ENCODE data around the gene KCNT1. TPM values are rescaled to one million over a fixed set of nuclear protein-coding genes. Genes with fewer than 3 reads are reported as not detected.

Gene KCNT1
- total RNA-seq, 2 experiments from 2014 or later = not detected

- no peaks in the 10 kb centered on the region for H3K36me3 Mint-ChIP-seq (ENCODE audit: low read depth)
- H3K4me3 Mint-ChIP-seq = no peak overlapping the region
- CTCF ChIA-PET = no interaction called here
- intact Hi-C loops (cut with micrococcal nuclease) = loop anchor here (10.0 kb wide), 1 partner anchor 103 kb away; no protein-coding TSS in a partner anchor
- H3K9me3 Mint-ChIP-seq = no peaks in the 10 kb centered on the region
- no peak overlapping the region for H3K27ac Mint-ChIP-seq
- H3K27me3 Mint-ChIP-seq (ENCODE audit: low read depth) = peaks cover 5% of the 10 kb centered on the region
- no peaks in the 10 kb centered on the region for H3K4me1 Mint-ChIP-seq (ENCODE audit: low read depth)
- DNase-seq = no peak
Observed at GRCh38 chr9:135707252-135708138, 5.5 kb downstream of the KCNT1 start.

- H3K36me3 Mint-ChIP-seq (ENCODE audit: low read depth) = no peaks in the 10 kb centered on the region
- no peaks in the 10 kb centered on the region for H3K4me1 Mint-ChIP-seq (ENCODE audit: low read depth)
- no peak overlapping the region for H3K27ac Mint-ChIP-seq
- no peak for DNase-seq
- H3K9me3 Mint-ChIP-seq = no peaks in the 10 kb centered on the region
- intact Hi-C loops (cut with micrococcal nuclease) = loop anchor here (10.0 kb wide), 1 partner anchor 103 kb away; no protein-coding TSS in a partner anchor
- CTCF ChIA-PET = no interaction called here
- no peak overlapping the region for H3K4me3 Mint-ChIP-seq
- peaks cover 2% of the 10 kb centered on the region for H3K27me3 Mint-ChIP-seq (ENCODE audit: low read depth)
Observed at GRCh38 chr9:135708164-135708563, 6.2 kb downstream of the KCNT1 start.

- peaks cover 17% of the 10 kb centered on the region for H3K27me3 Mint-ChIP-seq (ENCODE audit: low read depth)
- no peak overlapping the region for H3K4me3 Mint-ChIP-seq
- H3K9me3 Mint-ChIP-seq = no peaks in the 10 kb centered on the region
- no peaks in the 10 kb centered on the region for H3K4me1 Mint-ChIP-seq (ENCODE audit: low read depth)
- DNase-seq = no peak
- H3K36me3 Mint-ChIP-seq (ENCODE audit: low read depth) = no peaks in the 10 kb centered on the region
- CTCF ChIA-PET = interaction anchor here (0.6 kb wide), 1 partner anchor 77 kb away, joined by 5 read pairs; no protein-coding TSS in a partner anchor
- intact Hi-C loops (cut with micrococcal nuclease) = no loop called here
- no peak overlapping the region for H3K27ac Mint-ChIP-seq
Observed at GRCh38 chr9:135711391-135711790, 9.4 kb downstream of the KCNT1 start.

GRCh38 chr9:135711881-135712280 lies 9.9 kb downstream of the KCNT1 start:
- Mint-ChIP-seq H3K9me3 (no peaks in the 10 kb centered on the region), H3K4me1 (ENCODE audit: low read depth) (no peaks in the 10 kb centered on the region), H3K27me3 (ENCODE audit: low read depth) (peaks cover 20% of the 10 kb centered on the region), H3K36me3 (ENCODE audit: low read depth) (no peaks in the 10 kb centered on the region), H3K4me3 (no peak overlapping the region), H3K27ac (no peak overlapping the region)
- CTCF ChIA-PET = interaction anchor here (0.7 kb wide), 1 partner anchor 67 kb away, joined by 3 read pairs; no protein-coding TSS in a partner anchor
- intact Hi-C loops (cut with micrococcal nuclease) = no loop called here
- DNase-seq = no peak

- DNase-seq = no peak
- CTCF ChIA-PET = no interaction called here
Observed at GRCh38 chr9:135712613-135713295, 10.8 kb downstream of the KCNT1 start.

GRCh38 chr9:135714242-135715055 lies 12.5 kb downstream of the KCNT1 start:
- CTCF ChIA-PET = no interaction called here

More at GRCh38 chr9:135712613-135713295, 10.8 kb downstream of the KCNT1 start:
- H3K4me1 Mint-ChIP-seq (ENCODE audit: low read depth) = no peaks in the 10 kb centered on the region
- H3K36me3 Mint-ChIP-seq (ENCODE audit: low read depth) = no peaks in the 10 kb centered on the region
- H3K9me3 Mint-ChIP-seq = no peaks in the 10 kb centered on the region
- intact Hi-C loops (cut with micrococcal nuclease) = no loop called here
- H3K27me3 Mint-ChIP-seq (ENCODE audit: low read depth) = peaks cover 20% of the 10 kb centered on the region
- H3K4me3 Mint-ChIP-seq = no peak overlapping the region
- no peak overlapping the region for H3K27ac Mint-ChIP-seq

GRCh38 chr9:135715056-135715595 lies 13.1 kb downstream of the KCNT1 start:
- DNase-seq = no peak
- CTCF ChIA-PET = interaction anchor here (1.2 kb wide), 1 partner anchor 112 kb away, joined by 3 read pairs; no protein-coding TSS in a partner anchor
- intact Hi-C loops (cut with micrococcal nuclease) = no loop called here
- H3K27me3 Mint-ChIP-seq (ENCODE audit: low read depth) = peaks cover 20% of the 10 kb centered on the region
- no peaks in the 10 kb centered on the region for H3K36me3 Mint-ChIP-seq (ENCODE audit: low read depth)
- no peaks in the 10 kb centered on the region for H3K4me1 Mint-ChIP-seq (ENCODE audit: low read depth)
- no peaks in the 10 kb centered on the region for H3K9me3 Mint-ChIP-seq
- H3K4me3 Mint-ChIP-seq = no peak overlapping the region
- H3K27ac Mint-ChIP-seq = no peak overlapping the region

More at GRCh38 chr9:135714242-135715055, 12.5 kb downstream of the KCNT1 start:
- Mint-ChIP-seq H3K27me3 (ENCODE audit: low read depth) (peaks cover 20% of the 10 kb centered on the region), H3K4me1 (ENCODE audit: low read depth) (no peaks in the 10 kb centered on the region), H3K4me3 (no peak overlapping the region), H3K27ac (no peak overlapping the region), H3K36me3 (ENCODE audit: low read depth) (no peaks in the 10 kb centered on the region), H3K9me3 (no peaks in the 10 kb centered on the region)
- intact Hi-C loops (cut with micrococcal nuclease) = no loop called here
- no peak for DNase-seq

GRCh38 chr9:135716045-135716444 lies 14.1 kb downstream of the KCNT1 start:
- H3K4me3 Mint-ChIP-seq = no peak overlapping the region
- intact Hi-C loops (cut with micrococcal nuclease) = no loop called here
- no peaks in the 10 kb centered on the region for H3K4me1 Mint-ChIP-seq (ENCODE audit: low read depth)
- no peak overlapping the region for H3K27ac Mint-ChIP-seq
- no peaks in the 10 kb centered on the region for H3K36me3 Mint-ChIP-seq (ENCODE audit: low read depth)
- H3K27me3 Mint-ChIP-seq (ENCODE audit: low read depth) = peaks cover 20% of the 10 kb centered on the region
- DNase-seq = no peak
- no peaks in the 10 kb centered on the region for H3K9me3 Mint-ChIP-seq
- CTCF ChIA-PET = interaction anchor here (1.2 kb wide), 1 partner anchor 113 kb away, joined by 3 read pairs; no protein-coding TSS in a partner anchor

- no peaks in the 10 kb centered on the region for H3K4me1 Mint-ChIP-seq (ENCODE audit: low read depth)
- CTCF ChIA-PET = no interaction called here
- no peak for DNase-seq
- peaks cover 20% of the 10 kb centered on the region for H3K27me3 Mint-ChIP-seq (ENCODE audit: low read depth)
- H3K9me3 Mint-ChIP-seq = no peaks in the 10 kb centered on the region
- H3K4me3 Mint-ChIP-seq = no peak overlapping the region
- H3K27ac Mint-ChIP-seq = no peak overlapping the region
- intact Hi-C loops (cut with micrococcal nuclease) = no loop called here
- no peaks in the 10 kb centered on the region for H3K36me3 Mint-ChIP-seq (ENCODE audit: low read depth)
Observed at GRCh38 chr9:135717410-135717809, 15.4 kb downstream of the KCNT1 start.

- Mint-ChIP-seq H3K4me1 (ENCODE audit: low read depth) (no peaks in the 10 kb centered on the region), H3K27ac (no peak overlapping the region), H3K4me3 (no peak overlapping the region), H3K9me3 (no peaks in the 10 kb centered on the region), H3K27me3 (ENCODE audit: low read depth) (peaks cover 16% of the 10 kb centered on the region), H3K36me3 (ENCODE audit: low read depth) (no peaks in the 10 kb centered on the region)
- no peak for DNase-seq
- CTCF ChIA-PET = no interaction called here
- intact Hi-C loops (cut with micrococcal nuclease) = no loop called here
Observed at GRCh38 chr9:135718616-135719015, 16.6 kb downstream of the KCNT1 start.

GRCh38 chr9:135719472-135719871 lies 17.5 kb downstream of the KCNT1 start:
- H3K27ac Mint-ChIP-seq = no peak overlapping the region
- no peak overlapping the region for H3K4me3 Mint-ChIP-seq
- DNase-seq = no peak
- no peaks in the 10 kb centered on the region for H3K36me3 Mint-ChIP-seq (ENCODE audit: low read depth)
- no peaks in the 10 kb centered on the region for H3K9me3 Mint-ChIP-seq
- CTCF ChIA-PET = interaction anchor here (1.4 kb wide), 1 partner anchor 78 kb away, joined by 3 read pairs; no protein-coding TSS in a partner anchor
- no peaks in the 10 kb centered on the region for H3K4me1 Mint-ChIP-seq (ENCODE audit: low read depth)
- intact Hi-C loops (cut with micrococcal nuclease) = no loop called here
- H3K27me3 Mint-ChIP-seq (ENCODE audit: low read depth) = peaks cover 16% of the 10 kb centered on the region

- intact Hi-C loops (cut with micrococcal nuclease) = no loop called here
- H3K4me1 Mint-ChIP-seq (ENCODE audit: low read depth) = no peaks in the 10 kb centered on the region
- peaks cover 3% of the 10 kb centered on the region for H3K27me3 Mint-ChIP-seq (ENCODE audit: low read depth)
- no peaks in the 10 kb centered on the region for H3K36me3 Mint-ChIP-seq (ENCODE audit: low read depth)
- no peak overlapping the region for H3K4me3 Mint-ChIP-seq
- no peaks in the 10 kb centered on the region for H3K9me3 Mint-ChIP-seq
- CTCF ChIA-PET = no interaction called here
- no peak for DNase-seq
- no peak overlapping the region for H3K27ac Mint-ChIP-seq
Observed at GRCh38 chr9:135722365-135722764, 20.4 kb downstream of the KCNT1 start.

All from activated naive CD4-positive, alpha-beta T cell treated with anti-CD3 and anti-CD28 coated beads for 36 hours (primary cell).